ENCODE results near the gene MYBL2. TPM values are rescaled to one million over a fixed set of nuclear protein-coding genes. Genes with fewer than 3 reads are reported as not detected.

The MYBL2 gene
- total RNA-seq, 1 experiment from 2014 or later, result 345 TPM

DNA sequence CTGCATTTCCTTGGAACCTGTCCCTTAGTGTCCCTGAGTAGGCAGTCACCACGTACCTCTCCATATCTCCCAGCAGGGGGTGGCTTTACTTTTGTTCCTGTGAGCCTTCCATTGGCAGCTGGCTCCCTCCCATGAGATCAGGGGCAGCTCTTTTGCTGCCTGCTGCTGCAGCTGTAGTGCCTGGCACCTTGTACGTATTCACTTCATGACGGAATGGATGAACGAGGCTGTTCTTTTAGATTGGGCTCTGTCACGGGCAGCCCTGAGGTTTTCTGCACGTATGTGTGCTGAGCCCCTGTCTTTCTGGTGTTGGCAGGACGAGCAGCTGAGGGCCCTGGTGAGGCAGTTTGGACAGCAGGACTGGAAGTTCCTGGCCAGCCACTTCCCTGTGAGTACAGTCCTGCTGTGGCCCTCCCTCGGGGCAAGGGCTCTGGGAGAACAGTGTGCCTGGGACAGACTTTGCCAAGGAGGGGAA, 14.6 kb downstream of the MYBL2 start:
- ChIA-PET POLR2A (interaction anchor here (1.1 kb wide), 2 partner anchors 91 to 224 kb away, joined by 4 to 9 read pairs; partner anchors contain the start of genes IFT52 and SRSF6), CTCF (interaction anchor here (0.6 to 1.8 kb wide), 5 partner anchors 8 to 144 kb away, joined by 3 to 10 read pairs (median 4); no protein-coding TSS in a partner anchor)
- H3K4me1 ChIP-seq, result peaks cover 10% of the 10 kb centered on the region
- H3K9me3 Mint-ChIP-seq (ENCODE audit: unreplicated experiment), result no peaks in the 10 kb centered on the region
- DNase-seq, result peak in 1 of 2 experiments; percentile 55
- H3K27ac Mint-ChIP-seq (ENCODE audit: unreplicated experiment), result no peak overlapping the region
- TF ChIP-seq, protein P1, sequence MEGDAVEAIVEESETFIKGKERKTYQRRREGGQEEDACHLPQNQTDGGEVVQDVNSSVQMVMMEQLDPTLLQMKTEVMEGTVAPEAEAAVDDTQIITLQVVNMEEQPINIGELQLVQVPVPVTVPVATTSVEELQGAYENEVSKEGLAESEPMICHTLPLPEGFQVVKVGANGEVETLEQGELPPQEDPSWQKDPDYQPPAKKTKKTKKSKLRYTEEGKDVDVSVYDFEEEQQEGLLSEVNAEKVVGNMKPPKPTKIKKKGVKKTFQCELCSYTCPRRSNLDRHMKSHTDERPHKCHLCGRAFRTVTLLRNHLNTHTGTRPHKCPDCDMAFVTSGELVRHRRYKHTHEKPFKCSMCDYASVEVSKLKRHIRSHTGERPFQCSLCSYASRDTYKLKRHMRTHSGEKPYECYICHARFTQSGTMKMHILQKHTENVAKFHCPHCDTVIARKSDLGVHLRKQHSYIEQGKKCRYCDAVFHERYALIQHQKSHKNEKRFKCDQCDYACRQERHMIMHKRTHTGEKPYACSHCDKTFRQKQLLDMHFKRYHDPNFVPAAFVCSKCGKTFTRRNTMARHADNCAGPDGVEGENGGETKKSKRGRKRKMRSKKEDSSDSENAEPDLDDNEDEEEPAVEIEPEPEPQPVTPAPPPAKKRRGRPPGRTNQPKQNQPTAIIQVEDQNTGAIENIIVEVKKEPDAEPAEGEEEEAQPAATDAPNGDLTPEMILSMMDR (IDR thresholded peaks at IDR 0.05; ENCODE audit: insufficient read depth in 1 of 2, low read depth in 1 of 2, low read length in 1 of 2, severe bottlenecking in 1 of 2, unreplicated experiment in 1 of 2), result peak; percentile 38 to 55
- H3K4me3 Mint-ChIP-seq (ENCODE audit: unreplicated experiment), result no peak overlapping the region
- peaks cover 89% of the 10 kb centered on the region for H3K36me3 Mint-ChIP-seq (ENCODE audit: insufficient read depth, unreplicated experiment)
- no TSS peak for BruUV-seq (replicated peaks)
- no peak overlapping the region for H3K4me3 ChIP-seq (ENCODE audit: low read depth, low read length)
- H3K27me3 ChIP-seq (replicated peaks; ENCODE audit: control insufficient read depth, insufficient read depth, low read length), result no peaks in the 10 kb centered on the region
- no peaks in the 10 kb centered on the region for H3K9me3 ChIP-seq
- intact Hi-C loops (cut with micrococcal nuclease; ENCODE audit: unreplicated experiment), result no loop called here
- H3K4me1 Mint-ChIP-seq (ENCODE audit: low read depth, unreplicated experiment), result peaks cover 10% of the 10 kb centered on the region
- H3K27me3 Mint-ChIP-seq (ENCODE audit: insufficient read depth, unreplicated experiment), result no peaks in the 10 kb centered on the region
- H3K36me3 ChIP-seq (ENCODE audit: control insufficient read depth, insufficient read depth, low read length), result peaks cover 8% of the 10 kb centered on the region

DNA sequence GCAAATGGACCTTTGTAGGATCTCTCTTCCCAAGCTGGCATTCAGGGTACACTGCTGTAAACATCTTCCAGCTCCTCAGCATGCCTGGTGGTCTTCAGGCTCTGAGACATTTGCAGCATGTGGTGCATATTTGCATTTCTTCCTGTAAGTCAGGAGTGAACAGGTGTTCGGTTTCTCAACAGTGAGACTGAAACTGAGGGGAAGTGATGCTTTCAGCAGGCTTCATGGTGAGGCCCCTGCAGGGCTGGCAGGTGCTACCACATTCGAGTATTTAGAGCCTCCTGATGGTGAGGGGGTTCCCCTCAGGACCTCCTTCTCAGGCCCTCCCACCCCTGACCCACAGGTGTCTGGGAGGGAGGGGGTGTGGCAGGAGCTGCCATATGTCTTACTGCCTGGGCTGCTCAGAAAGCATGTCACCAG, 15.1 kb downstream of the MYBL2 start:
- H3K27ac Mint-ChIP-seq (ENCODE audit: unreplicated experiment), result no peak overlapping the region
- no peak overlapping the region for H3K4me3 ChIP-seq (ENCODE audit: low read depth, low read length)
- no peaks in the 10 kb centered on the region for H3K9me3 Mint-ChIP-seq (ENCODE audit: unreplicated experiment)
- H3K4me3 Mint-ChIP-seq (ENCODE audit: unreplicated experiment), result no peak overlapping the region
- H3K4me1 Mint-ChIP-seq (ENCODE audit: low read depth, unreplicated experiment), result peaks cover 6% of the 10 kb centered on the region
- peaks cover 91% of the 10 kb centered on the region for H3K36me3 Mint-ChIP-seq (ENCODE audit: insufficient read depth, unreplicated experiment)
- intact Hi-C loops (cut with micrococcal nuclease; ENCODE audit: unreplicated experiment), result no loop called here
- no peaks in the 10 kb centered on the region for H3K27me3 Mint-ChIP-seq (ENCODE audit: insufficient read depth, unreplicated experiment)
- H3K36me3 ChIP-seq (ENCODE audit: control insufficient read depth, insufficient read depth, low read length), result peaks cover 9% of the 10 kb centered on the region
- peaks cover 5% of the 10 kb centered on the region for H3K4me1 ChIP-seq
- TF ChIP-seq, protein P1 (IDR thresholded peaks at IDR 0.05; ENCODE audit: insufficient read depth in 1 of 2, low read depth in 1 of 2, low read length in 1 of 2, severe bottlenecking in 1 of 2, unreplicated experiment in 1 of 2), result no peak
- BruUV-seq (replicated peaks), result no TSS peak
- no peaks in the 10 kb centered on the region for H3K27me3 ChIP-seq (replicated peaks; ENCODE audit: control insufficient read depth, insufficient read depth, low read length)
- H3K9me3 ChIP-seq, result no peaks in the 10 kb centered on the region
- DNase-seq, result no peak
- POLR2A ChIA-PET, result interaction anchor here (1.1 kb wide), 1 partner anchor 91 kb away, joined by 9 read pairs; the partner anchor contains the start of gene IFT52
- CTCF ChIA-PET, result interaction anchor here (1.1 to 1.8 kb wide), 2 partner anchors 10 to 144 kb away, joined by 6 to 10 read pairs; no protein-coding TSS in a partner anchor

DNA sequence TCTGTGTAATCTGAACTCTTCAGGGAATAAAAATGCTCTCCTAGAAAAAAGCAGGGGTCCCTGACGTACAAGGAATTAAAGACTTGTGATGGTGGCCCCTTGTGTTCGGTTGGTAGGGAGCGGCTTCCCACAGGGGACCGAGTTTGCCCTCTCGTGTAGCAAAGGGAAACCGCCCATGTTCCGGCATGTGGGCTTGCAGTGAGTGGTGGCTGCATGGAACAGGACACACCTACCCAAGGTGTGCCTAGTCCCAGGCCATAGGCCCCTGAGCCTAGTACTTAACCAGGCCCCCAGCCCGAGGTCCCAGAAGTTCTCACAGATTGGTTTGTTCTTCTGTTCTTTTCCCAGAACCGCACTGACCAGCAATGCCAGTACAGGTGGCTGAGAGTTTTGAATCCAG, 15.5 kb downstream of the MYBL2 start:
- H3K36me3 ChIP-seq (ENCODE audit: control insufficient read depth, insufficient read depth, low read length), result peaks cover 7% of the 10 kb centered on the region
- Mint-ChIP-seq H3K4me1 (ENCODE audit: low read depth, unreplicated experiment) (peaks cover 1% of the 10 kb centered on the region), H3K9me3 (ENCODE audit: unreplicated experiment) (no peaks in the 10 kb centered on the region), H3K36me3 (ENCODE audit: insufficient read depth, unreplicated experiment) (peaks cover 91% of the 10 kb centered on the region), H3K4me3 (ENCODE audit: unreplicated experiment) (no peak overlapping the region), H3K27me3 (ENCODE audit: insufficient read depth, unreplicated experiment) (no peaks in the 10 kb centered on the region), H3K27ac (ENCODE audit: unreplicated experiment) (no peak overlapping the region)
- no peak overlapping the region for H3K4me3 ChIP-seq (ENCODE audit: low read depth, low read length)
- BruUV-seq (replicated peaks), result no TSS peak
- TF ChIP-seq, protein P1 (IDR thresholded peaks at IDR 0.05; ENCODE audit: insufficient read depth in 1 of 2, low read depth in 1 of 2, low read length in 1 of 2, severe bottlenecking in 1 of 2, unreplicated experiment in 1 of 2), result no peak
- intact Hi-C loops (cut with micrococcal nuclease; ENCODE audit: unreplicated experiment), result no loop called here
- DNase-seq, result no peak
- CTCF ChIA-PET, result interaction anchor here (1.8 kb wide), 1 partner anchor 144 kb away, joined by 10 read pairs; no protein-coding TSS in a partner anchor
- POLR2A ChIA-PET, result no interaction called here
- H3K4me1 ChIP-seq, result peaks cover under 1% of the 10 kb centered on the region
- H3K27me3 ChIP-seq (replicated peaks; ENCODE audit: control insufficient read depth, insufficient read depth, low read length), result no peaks in the 10 kb centered on the region
- H3K9me3 ChIP-seq, result no peaks in the 10 kb centered on the region
